GM13977 (cell line): Measurements from ENCODE around the gene FXR2.
"Not testable (repeated sequence)": the region's sequence is repeated elsewhere in the genome, so short reads cannot be mapped to it uniquely, and the experiment has no call there.

Experiments used
- DNase-seq: peaks from one replicate; pipeline ENCODE4 v3.0.0; 2012; ENCODE audit warnings: low spot score
- in situ Hi-C: fragments of 300-500 bp; cut with MboI; formaldehyde crosslinking; loops from one replicate; pipeline ENCODE4 v1.12.0; 2022; ENCODE audit warnings: low sequenced_read_pairs, low pct_unique_long_range_greater_than_20kb, mixed read lengths, inconsistent platforms; ENCODE audit not compliant: unreplicated experiment
- TF ChIP-seq, protein P1 (sequence below): IDR thresholded peaks from 2 replicates; pipeline ENCODE4 v1.5.1; 2012; ENCODE audit warnings: mild to moderate bottlenecking, control low read depth; ENCODE audit not compliant: insufficient read depth; ENCODE audit errors: extremely low read depth, missing control alignments

The FXR2 gene

GRCh38 chr17:7618608-7619007, 3.9 kb upstream of the FXR2 start:
- TF ChIP-seq, protein P1, sequence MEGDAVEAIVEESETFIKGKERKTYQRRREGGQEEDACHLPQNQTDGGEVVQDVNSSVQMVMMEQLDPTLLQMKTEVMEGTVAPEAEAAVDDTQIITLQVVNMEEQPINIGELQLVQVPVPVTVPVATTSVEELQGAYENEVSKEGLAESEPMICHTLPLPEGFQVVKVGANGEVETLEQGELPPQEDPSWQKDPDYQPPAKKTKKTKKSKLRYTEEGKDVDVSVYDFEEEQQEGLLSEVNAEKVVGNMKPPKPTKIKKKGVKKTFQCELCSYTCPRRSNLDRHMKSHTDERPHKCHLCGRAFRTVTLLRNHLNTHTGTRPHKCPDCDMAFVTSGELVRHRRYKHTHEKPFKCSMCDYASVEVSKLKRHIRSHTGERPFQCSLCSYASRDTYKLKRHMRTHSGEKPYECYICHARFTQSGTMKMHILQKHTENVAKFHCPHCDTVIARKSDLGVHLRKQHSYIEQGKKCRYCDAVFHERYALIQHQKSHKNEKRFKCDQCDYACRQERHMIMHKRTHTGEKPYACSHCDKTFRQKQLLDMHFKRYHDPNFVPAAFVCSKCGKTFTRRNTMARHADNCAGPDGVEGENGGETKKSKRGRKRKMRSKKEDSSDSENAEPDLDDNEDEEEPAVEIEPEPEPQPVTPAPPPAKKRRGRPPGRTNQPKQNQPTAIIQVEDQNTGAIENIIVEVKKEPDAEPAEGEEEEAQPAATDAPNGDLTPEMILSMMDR: no peak
- in situ Hi-C loops: no loop called here
- no peak for DNase-seq

DNA sequence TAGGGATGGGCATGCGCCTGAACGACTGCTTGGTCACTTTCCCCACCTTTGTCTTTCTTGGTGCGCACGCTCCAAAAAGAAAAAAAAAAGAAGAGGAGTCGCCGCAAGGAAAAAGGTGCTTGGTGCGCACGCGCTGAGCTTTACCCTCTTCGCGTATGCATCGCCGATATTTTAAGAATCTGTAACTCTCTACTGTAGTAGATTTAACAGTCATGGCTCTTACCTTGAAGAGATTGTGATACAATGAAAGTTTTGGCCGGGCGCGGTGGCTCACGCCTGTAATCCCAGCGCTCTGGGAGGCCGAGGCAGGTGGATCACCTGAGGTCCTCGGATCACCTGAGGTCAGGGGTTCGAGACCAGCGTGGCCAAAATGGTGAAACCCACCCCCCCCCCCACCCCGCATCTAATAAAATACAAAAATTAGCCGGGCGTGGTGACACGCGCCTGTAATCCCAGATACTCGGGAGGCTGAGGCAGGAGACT, 609 bp upstream of the FXR2 start:
- TF ChIP-seq, protein P1: no peak
- in situ Hi-C loops: no loop called here
- DNase-seq: no peak

- no peak for DNase-seq
- in situ Hi-C loops: no loop called here
- TF ChIP-seq, protein P1: peak; percentile 20
Measured at GRCh38 chr17:7613769-7614424, 800 bp downstream of the FXR2 start.

- TF ChIP-seq, protein P1: no peak
- in situ Hi-C loops: no loop called here
- DNase-seq: no peak
Measured at GRCh38 chr17:7612294-7612640, 2.4 kb downstream of the FXR2 start.

DNA sequence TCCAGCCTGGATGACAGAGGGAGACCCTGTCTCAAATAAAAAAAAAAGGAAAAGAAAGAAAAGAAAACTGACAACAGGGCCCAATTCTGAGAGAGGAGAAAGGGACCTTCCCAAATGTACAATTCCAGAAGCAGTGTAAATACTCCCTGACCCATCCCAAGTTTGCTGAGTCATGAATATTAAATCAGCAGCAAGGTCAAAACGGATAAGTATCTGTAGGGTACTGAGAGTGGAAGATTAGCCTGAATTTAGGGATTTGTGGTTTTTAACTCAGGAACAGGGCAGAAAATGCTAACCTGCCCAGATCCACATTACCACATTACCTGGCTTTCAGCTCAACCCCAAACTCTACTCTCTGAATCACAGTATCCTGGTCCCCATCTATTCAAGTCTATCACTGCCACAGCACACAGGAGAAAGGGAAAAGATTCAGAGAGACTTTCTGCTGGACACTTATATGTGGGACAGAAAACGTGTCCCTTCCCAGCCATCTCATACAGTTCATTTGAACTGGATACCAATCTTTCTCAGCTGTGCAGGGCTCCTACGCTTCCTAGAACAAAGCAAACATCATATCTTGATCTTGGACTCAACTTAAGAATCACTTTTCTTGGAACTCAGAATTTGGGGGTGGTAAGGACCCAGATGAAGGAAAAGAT, 2.9 kb downstream of the FXR2 start:
- DNase-seq: no peak
- TF ChIP-seq, protein P1: no peak
- in situ Hi-C loops: no loop called here

DNA sequence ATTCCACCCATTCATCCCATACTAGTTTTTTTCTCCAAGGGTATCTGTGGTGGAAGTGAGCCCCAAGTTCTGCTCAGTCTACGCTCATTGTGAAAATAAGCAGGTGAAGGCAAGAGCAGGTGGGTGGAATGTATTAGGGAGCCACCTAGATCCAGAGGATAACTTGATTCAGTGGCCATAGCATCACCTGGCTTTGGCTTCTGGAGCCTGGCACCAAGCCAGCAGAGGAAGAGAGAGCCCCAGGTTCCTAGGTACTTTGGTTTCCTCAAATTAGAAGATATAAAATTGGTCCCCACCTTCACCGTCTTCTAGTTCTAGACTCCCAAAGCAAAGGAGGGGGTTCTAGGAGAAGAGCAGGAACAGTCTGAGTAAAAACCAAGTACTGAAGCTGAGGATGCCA, 4.1 kb downstream of the FXR2 start:
- in situ Hi-C loops: no loop called here
- TF ChIP-seq, protein P1: no peak
- DNase-seq: no peak

GRCh38 chr17:7606280-7606679, 8.4 kb downstream of the FXR2 start:
- in situ Hi-C loops: no loop called here
- TF ChIP-seq, protein P1: no peak
- no peak for DNase-seq

- DNase-seq, in situ Hi-C loops: not testable (repeated sequence)
Measured at GRCh38 chr17:7597561-7597960, 17.1 kb downstream of the FXR2 start.
